Tibial artery (tissue), 4 donors: ENCODE data around the gene DMPK.
"Not testable (repeated sequence)": the region's sequence is repeated elsewhere in the genome, so short reads cannot be mapped to it uniquely, and the experiment has no call there.

Experiments
- DNase-seq, 2 donors: peaks; one replicate each; pipeline ENCODE4 v3.0.0-alpha.2; 2019
- H3K27ac ChIP-seq, 2 donors: fragments of 200-600 bp; sonication (generic) in 1 of 2; 1 replicate in 1 of 2; 2 replicates in 1 of 2; pipeline ENCODE4 v1.5.1; 2018 to 2019; ENCODE audit warnings: mild to moderate bottlenecking in 1 of 2
- H3K27me3 ChIP-seq, 2 donors: fragments of 200-600 bp; sonication (generic) in 1 of 2; one replicate each; pipeline versions ENCODE4 v1.5.1 to v1.6.0; 2016 to 2019
- H3K36me3 ChIP-seq, 3 donors: fragments of 200-600 bp; sonication (generic) in 2 of 3; one replicate each; pipeline ENCODE4 v1.5.1; 2016 to 2019; ENCODE audit warnings: mild to moderate bottlenecking in 2 of 3
- H3K4me1 ChIP-seq, 4 donors: fragments of 200-600 bp; sonication (generic) in 2 of 4; 1 replicate in 3 of 4; 2 replicates in 1 of 4; pipeline ENCODE4 v1.5.1; 2016 to 2019
- H3K4me3 ChIP-seq, 2 donors: fragments of 200-600 bp; sonication (generic) in 1 of 2; 1 replicate in 1 of 2; 2 replicates in 1 of 2; pipeline ENCODE4 v1.5.1; 2018 to 2019; ENCODE audit warnings: mild to moderate bottlenecking in 2 of 2
- H3K9me3 ChIP-seq, 3 donors: fragments of 200-600 bp; sonication (generic) in 1 of 3; one replicate each; pipeline ENCODE4 v1.5.1; 2016 to 2019
- CTCF ChIP-seq, 2 experiments: fragments of 200-600 bp in 1 of 2; fragments of 450-650 bp in 1 of 2; IDR thresholded peaks; one replicate each; pipeline ENCODE4 v1.5.1; 2017 to 2019; ENCODE audit warnings: antibody characterized with exemption in 2 of 2, mild to moderate bottlenecking in 1 of 2, moderate library complexity in 1 of 2
- intact Hi-C: fragments of 100-400 bp; cut with DNase I; formaldehyde crosslinking; loops from one replicate; pipeline ENCODE4 v1.15.0; 2023; ENCODE audit warnings: low total_unique reads

Gene DMPK

GRCh38 chr19:45754323-45754722, 28.0 kb downstream of the DMPK start:
- no peak overlapping the region for H3K27ac ChIP-seq
- H3K27me3 ChIP-seq = peaks cover 0 to 7% of the 10 kb centered on the region in 2 donors
- intact Hi-C loops = no loop called here
- no peak overlapping the region for H3K4me3 ChIP-seq
- no peaks in the 10 kb centered on the region for H3K9me3 ChIP-seq
- H3K4me1 ChIP-seq = no peaks in the 10 kb centered on the region
- no peaks in the 10 kb centered on the region for H3K36me3 ChIP-seq
- no peak for DNase-seq
- no peak for TF ChIP-seq CTCF (IDR thresholded peaks at IDR 0.05)

GRCh38 chr19:45753548-45753947, 28.7 kb downstream of the DMPK start:
- intact Hi-C loops = no loop called here
- TF ChIP-seq CTCF (IDR thresholded peaks at IDR 0.05) = no peak

GRCh38 chr19:45752639-45753038, 29.7 kb downstream of the DMPK start:
- H3K4me3 ChIP-seq = no peak overlapping the region
- no peak for TF ChIP-seq CTCF (IDR thresholded peaks at IDR 0.05)
- H3K27me3 ChIP-seq = peaks cover 0 to 12% of the 10 kb centered on the region in 2 donors
- H3K4me1 ChIP-seq = no peaks in the 10 kb centered on the region
- H3K9me3 ChIP-seq = no peaks in the 10 kb centered on the region
- intact Hi-C loops = no loop called here
- no peaks in the 10 kb centered on the region for H3K36me3 ChIP-seq
- H3K27ac ChIP-seq = no peak overlapping the region
- no peak for DNase-seq

More at GRCh38 chr19:45753548-45753947, 28.7 kb downstream of the DMPK start:
- Histone ChIP-seq H3K9me3 (no peaks in the 10 kb centered on the region), H3K36me3 (no peaks in the 10 kb centered on the region), H3K4me3 (no peak overlapping the region), H3K27me3 (peaks cover 0 to 12% of the 10 kb centered on the region in 2 donors), H3K4me1 (no peaks in the 10 kb centered on the region), H3K27ac (no peak overlapping the region)
- DNase-seq = no peak

- H3K36me3 ChIP-seq, H3K4me1 ChIP-seq, DNase-seq, H3K9me3 ChIP-seq, intact Hi-C loops, H3K27ac ChIP-seq, H3K4me3 ChIP-seq: not testable (repeated sequence)
- H3K27me3 ChIP-seq = peaks cover 0 to 16% of the 10 kb centered on the region in 2 donors
Measured at GRCh38 chr19:45751483-45751882, 30.8 kb downstream of the DMPK start.

GRCh38 chr19:45747513-45747912, 34.8 kb downstream of the DMPK start:
- H3K4me3 ChIP-seq = no peak overlapping the region
- H3K27me3 ChIP-seq = peaks cover 0 to 10% of the 10 kb centered on the region in 2 donors
- no peak for DNase-seq
- H3K27ac ChIP-seq = no peak overlapping the region
- no peaks in the 10 kb centered on the region for H3K9me3 ChIP-seq
- intact Hi-C loops = no loop called here
- no peak for TF ChIP-seq CTCF (IDR thresholded peaks at IDR 0.05)
- no peaks in the 10 kb centered on the region for H3K36me3 ChIP-seq
- no peaks in the 10 kb centered on the region for H3K4me1 ChIP-seq

GRCh38 chr19:45746866-45747265, 35.4 kb downstream of the DMPK start:
- no peaks in the 10 kb centered on the region for H3K36me3 ChIP-seq
- DNase-seq = no peak
- intact Hi-C loops = no loop called here
- H3K27me3 ChIP-seq = peaks cover 0 to 10% of the 10 kb centered on the region in 2 donors
- H3K27ac ChIP-seq = no peak overlapping the region
- no peak for TF ChIP-seq CTCF (IDR thresholded peaks at IDR 0.05)
- no peaks in the 10 kb centered on the region for H3K4me1 ChIP-seq
- no peak overlapping the region for H3K4me3 ChIP-seq
- H3K9me3 ChIP-seq = no peaks in the 10 kb centered on the region
